ENCODE measurements around the gene CNOT1.

The CNOT1 gene

DNA sequence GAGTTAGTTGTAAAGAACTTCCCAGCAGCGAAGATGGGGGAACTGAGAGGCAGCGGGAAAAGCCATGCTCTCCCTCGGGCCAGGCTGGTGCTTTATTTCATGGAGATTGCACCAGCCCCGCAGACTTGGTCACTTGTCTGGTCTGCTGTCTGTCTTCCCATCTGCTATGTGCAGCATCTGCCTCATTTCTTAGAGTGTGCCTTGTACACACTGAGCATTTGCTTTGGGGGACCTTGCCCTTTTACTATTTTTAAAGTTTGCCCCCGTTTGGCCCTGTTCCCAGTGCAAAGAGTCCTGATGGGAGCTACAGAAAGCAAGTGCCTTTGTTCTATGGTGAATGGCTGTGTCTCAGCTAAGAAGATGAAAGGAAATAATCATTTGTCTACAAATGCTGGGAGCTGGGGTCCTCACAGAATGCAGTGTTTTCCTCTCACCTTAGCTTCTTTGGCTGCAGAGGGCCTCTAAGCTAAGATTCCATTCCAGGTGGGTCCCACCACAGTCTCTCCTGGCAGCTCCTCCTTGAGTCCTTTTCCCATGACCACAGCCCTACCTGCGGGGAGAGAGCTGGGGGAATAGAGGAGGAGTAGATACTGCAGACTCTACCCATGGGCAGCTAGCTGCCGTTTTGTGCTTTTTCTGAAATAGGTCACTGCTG is 25.1 kb upstream of the CNOT1 start:
- WGBS: 81% methylated on average over 6 of the region's 7 CpGs
- H3K9ac ChIP-seq (ENCODE audit: low read depth, low read length): no peak overlapping the region
- no peak overlapping the region for H3K27ac ChIP-seq (ENCODE audit: low read depth, low read length)
- no peak overlapping the region for H3K4me3 ChIP-seq (ENCODE audit: low read length)
- H3K9me3 ChIP-seq (ENCODE audit: insufficient read depth, low read depth, low read length): no peaks in the 10 kb centered on the region
- H3K4me1 ChIP-seq (ENCODE audit: insufficient read depth, low read length): 0 out of 2 replicates have a peak, but pooled peaks cover 2% of the 10 kb centered on the region
- H3K36me3 ChIP-seq (ENCODE audit: insufficient read depth, low read length): no peaks in the 10 kb centered on the region
- no peaks in the 10 kb centered on the region for H3K27me3 ChIP-seq (ENCODE audit: insufficient read depth, low read length)

DNA sequence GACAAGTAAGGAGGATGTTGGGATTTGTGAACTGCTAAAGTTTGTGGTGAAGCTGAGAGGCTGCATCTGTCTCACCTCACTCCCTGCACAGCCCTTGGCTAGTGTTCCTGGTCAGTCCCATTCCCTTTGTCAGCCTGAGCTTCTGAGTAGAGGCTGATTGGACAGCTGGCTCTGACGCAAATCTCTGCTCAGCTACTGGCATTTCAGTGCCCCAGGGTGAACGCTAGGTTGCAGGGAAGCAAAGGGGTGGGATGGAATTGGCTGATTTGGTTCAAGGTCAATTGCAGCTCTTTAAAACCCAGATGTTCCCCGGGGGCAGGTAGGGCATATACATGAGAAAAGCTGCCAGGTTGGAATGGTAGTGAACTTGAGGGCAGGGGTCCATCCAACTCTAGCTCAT is 23.1 kb upstream of the CNOT1 start:
- no peaks in the 10 kb centered on the region for H3K9me3 ChIP-seq (ENCODE audit: insufficient read depth, low read depth, low read length)
- H3K4me3 ChIP-seq (ENCODE audit: low read length): no peak overlapping the region
- WGBS: 17% methylated on average over 3 of the region's 3 CpGs
- H3K27ac ChIP-seq (ENCODE audit: low read depth, low read length): no peak overlapping the region
- 0 out of 2 replicates have a peak, but pooled peaks cover 2% of the 10 kb centered on the region for H3K4me1 ChIP-seq (ENCODE audit: insufficient read depth, low read length)
- no peak overlapping the region for H3K9ac ChIP-seq (ENCODE audit: low read depth, low read length)
- no peaks in the 10 kb centered on the region for H3K27me3 ChIP-seq (ENCODE audit: insufficient read depth, low read length)
- H3K36me3 ChIP-seq (ENCODE audit: insufficient read depth, low read length): no peaks in the 10 kb centered on the region

- 90% methylated on average over 3 of the region's 3 CpGs for WGBS
- Histone ChIP-seq H3K9me3 (ENCODE audit: insufficient read depth, low read depth, low read length) (no peaks in the 10 kb centered on the region), H3K27me3 (ENCODE audit: insufficient read depth, low read length) (no peaks in the 10 kb centered on the region), H3K27ac (ENCODE audit: low read depth, low read length) (no peak overlapping the region), H3K4me3 (ENCODE audit: low read length) (no peak overlapping the region), H3K36me3 (ENCODE audit: insufficient read depth, low read length) (no peaks in the 10 kb centered on the region), H3K9ac (ENCODE audit: low read depth, low read length) (no peak overlapping the region), H3K4me1 (ENCODE audit: insufficient read depth, low read length) (0 out of 2 replicates have a peak, but pooled peaks cover 2% of the 10 kb centered on the region)
These were observed 22.3 kb upstream of the CNOT1 start for GRCh38 chr16:58651965-58652348.

DNA sequence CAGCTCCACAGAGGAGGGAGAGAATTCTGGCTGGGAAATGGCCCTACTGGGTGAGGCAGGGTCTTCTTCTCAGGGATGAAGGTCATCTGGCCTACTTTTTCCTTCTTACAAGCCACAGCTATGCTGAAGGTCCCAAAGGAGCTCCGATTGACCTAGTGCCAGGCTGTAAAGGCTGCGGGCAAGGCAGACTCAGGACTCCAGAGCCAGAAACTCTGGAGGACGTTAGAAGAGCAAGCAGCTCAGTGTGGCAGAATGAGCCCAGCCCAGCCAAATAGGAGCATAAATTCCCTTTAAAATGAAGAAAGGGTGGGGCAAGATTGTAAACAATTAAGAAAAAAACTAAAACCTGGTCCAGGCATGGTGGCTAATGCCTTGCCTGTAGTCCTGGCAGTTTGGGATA is 20.1 kb upstream of the CNOT1 start:
- no peak overlapping the region for H3K9ac ChIP-seq (ENCODE audit: low read depth, low read length)
- H3K27ac ChIP-seq (ENCODE audit: low read depth, low read length): no peak overlapping the region
- H3K36me3 ChIP-seq (ENCODE audit: insufficient read depth, low read length): no peaks in the 10 kb centered on the region
- no peak overlapping the region for H3K4me3 ChIP-seq (ENCODE audit: low read length)
- H3K27me3 ChIP-seq (ENCODE audit: insufficient read depth, low read length): no peaks in the 10 kb centered on the region
- 0 out of 2 replicates have a peak, but pooled peaks cover 2% of the 10 kb centered on the region for H3K4me1 ChIP-seq (ENCODE audit: insufficient read depth, low read length)
- WGBS: 88% methylated on average over 3 of the region's 3 CpGs
- H3K9me3 ChIP-seq (ENCODE audit: insufficient read depth, low read depth, low read length): no peaks in the 10 kb centered on the region

DNA sequence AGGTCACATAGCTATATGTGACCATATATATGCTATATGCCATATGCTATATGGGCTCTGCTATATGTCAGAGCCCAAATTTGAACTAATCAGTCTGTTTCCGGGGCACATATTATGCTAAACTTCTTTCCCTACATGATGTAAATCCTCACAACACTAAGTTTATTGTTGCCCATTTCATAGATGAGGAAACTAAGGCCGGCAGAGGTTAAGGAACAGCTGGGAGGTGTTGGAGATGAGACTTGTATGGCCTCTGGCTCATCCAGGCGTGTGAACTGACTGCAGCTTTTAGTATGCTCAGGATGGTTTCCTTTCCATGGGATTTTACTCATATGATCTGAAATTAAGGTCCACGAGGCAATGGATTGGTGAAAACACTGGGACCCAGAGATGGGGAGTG is 17.5 kb upstream of the CNOT1 start:
- no peak overlapping the region for H3K4me3 ChIP-seq (ENCODE audit: low read length)
- no peaks in the 10 kb centered on the region for H3K9me3 ChIP-seq (ENCODE audit: insufficient read depth, low read depth, low read length)
- H3K27ac ChIP-seq (ENCODE audit: low read depth, low read length): no peak overlapping the region
- H3K9ac ChIP-seq (ENCODE audit: low read depth, low read length): no peak overlapping the region
- no peaks in the 10 kb centered on the region for H3K27me3 ChIP-seq (ENCODE audit: insufficient read depth, low read length)
- 91% methylated on average over 4 of the region's 4 CpGs for WGBS
- H3K4me1 ChIP-seq (ENCODE audit: insufficient read depth, low read length): no peaks in the 10 kb centered on the region
- H3K36me3 ChIP-seq (ENCODE audit: insufficient read depth, low read length): no peaks in the 10 kb centered on the region

GRCh38 chr16:58644765-58645487 is 15.3 kb upstream of the CNOT1 start:
- no peak overlapping the region for H3K4me3 ChIP-seq (ENCODE audit: low read length)
- no peaks in the 10 kb centered on the region for H3K36me3 ChIP-seq (ENCODE audit: insufficient read depth, low read length)
- H3K9ac ChIP-seq (ENCODE audit: low read depth, low read length): no peak overlapping the region
- H3K27me3 ChIP-seq (ENCODE audit: insufficient read depth, low read length): no peaks in the 10 kb centered on the region
- no peaks in the 10 kb centered on the region for H3K9me3 ChIP-seq (ENCODE audit: insufficient read depth, low read depth, low read length)
- no peak overlapping the region for H3K27ac ChIP-seq (ENCODE audit: low read depth, low read length)
- 85% methylated on average over 8 of the region's 8 CpGs for WGBS
- no peaks in the 10 kb centered on the region for H3K4me1 ChIP-seq (ENCODE audit: insufficient read depth, low read length)

DNA sequence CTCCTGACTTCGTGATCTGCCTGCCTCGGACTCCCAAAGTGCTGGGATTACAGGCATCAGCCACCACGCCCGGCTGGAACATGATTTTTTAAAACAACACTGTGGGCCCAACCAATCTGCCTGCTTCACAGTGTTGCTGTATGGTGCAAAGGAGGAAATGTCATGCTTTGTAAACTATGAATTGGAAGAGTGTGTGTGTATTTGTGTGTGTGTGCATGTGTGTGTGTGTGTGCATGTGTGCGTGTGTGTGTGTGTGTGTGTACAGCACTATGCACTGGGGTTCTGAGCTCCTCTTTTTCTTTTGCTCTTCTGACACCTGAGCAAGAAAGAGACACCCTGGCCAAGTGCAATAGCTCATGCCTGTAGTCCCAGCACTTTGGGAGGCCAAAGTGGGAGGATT is 14.5 kb upstream of the CNOT1 start:
- H3K9ac ChIP-seq (ENCODE audit: low read depth, low read length): no peak overlapping the region
- no peaks in the 10 kb centered on the region for H3K36me3 ChIP-seq (ENCODE audit: insufficient read depth, low read length)
- H3K27ac ChIP-seq (ENCODE audit: low read depth, low read length): no peak overlapping the region
- peaks cover 2% of the 10 kb centered on the region; the same call in 1 of the 2 replicates for H3K27me3 ChIP-seq (ENCODE audit: insufficient read depth, low read length)
- no peaks in the 10 kb centered on the region for H3K9me3 ChIP-seq (ENCODE audit: insufficient read depth, low read depth, low read length)
- whole genome bisulfite sequencing: 88% methylated on average over 5 of the region's 5 CpGs
- no peak overlapping the region for H3K4me3 ChIP-seq (ENCODE audit: low read length)
- no peaks in the 10 kb centered on the region for H3K4me1 ChIP-seq (ENCODE audit: insufficient read depth, low read length)

- 92% methylated on average over 5 of the region's 5 CpGs for WGBS
These were observed 11.3 kb upstream of the CNOT1 start for GRCh38 chr16:58640949-58641348.

DNA sequence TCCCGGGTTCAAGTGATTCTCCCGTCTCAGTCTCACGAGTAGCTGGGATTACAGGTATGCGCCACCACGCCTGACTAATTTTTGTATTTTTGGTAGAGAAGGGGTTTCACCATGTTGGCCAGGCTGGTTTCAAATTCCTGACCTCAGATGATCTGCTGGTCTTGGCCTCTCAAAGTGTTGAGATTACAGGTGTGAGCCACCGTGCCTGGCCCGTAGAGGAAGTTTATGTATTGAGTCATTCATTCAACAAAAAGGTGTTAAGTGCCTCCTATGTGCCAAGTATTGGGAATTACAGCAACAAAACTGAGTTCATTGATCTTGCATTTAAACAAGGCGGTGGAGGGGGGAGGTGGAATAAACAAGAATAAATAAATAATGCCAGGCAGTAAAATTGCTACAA is 10.2 kb upstream of the CNOT1 start:
- Histone ChIP-seq H3K9ac (ENCODE audit: low read depth, low read length) (no peak overlapping the region), H3K4me3 (ENCODE audit: low read length) (no peak overlapping the region), H3K27me3 (ENCODE audit: insufficient read depth, low read length) (peaks cover 2% of the 10 kb centered on the region; the same call in 1 of the 2 replicates), H3K27ac (ENCODE audit: low read depth, low read length) (no peak overlapping the region), H3K36me3 (ENCODE audit: insufficient read depth, low read length) (no peaks in the 10 kb centered on the region), H3K4me1 (ENCODE audit: insufficient read depth, low read length) (no peaks in the 10 kb centered on the region), H3K9me3 (ENCODE audit: insufficient read depth, low read depth, low read length) (no peaks in the 10 kb centered on the region)
- 96% methylated on average over 8 of the region's 8 CpGs for WGBS

More at GRCh38 chr16:58640949-58641348, 11.3 kb upstream of the CNOT1 start:
- no peaks in the 10 kb centered on the region for H3K36me3 ChIP-seq (ENCODE audit: insufficient read depth, low read length)
- no peak overlapping the region for H3K4me3 ChIP-seq (ENCODE audit: low read length)
- no peaks in the 10 kb centered on the region for H3K4me1 ChIP-seq (ENCODE audit: insufficient read depth, low read length)
- H3K27ac ChIP-seq (ENCODE audit: low read depth, low read length): no peak overlapping the region
- H3K9me3 ChIP-seq (ENCODE audit: insufficient read depth, low read depth, low read length): no peaks in the 10 kb centered on the region
- H3K9ac ChIP-seq (ENCODE audit: low read depth, low read length): no peak overlapping the region
- peaks cover 2% of the 10 kb centered on the region; the same call in 1 of the 2 replicates for H3K27me3 ChIP-seq (ENCODE audit: insufficient read depth, low read length)

DNA sequence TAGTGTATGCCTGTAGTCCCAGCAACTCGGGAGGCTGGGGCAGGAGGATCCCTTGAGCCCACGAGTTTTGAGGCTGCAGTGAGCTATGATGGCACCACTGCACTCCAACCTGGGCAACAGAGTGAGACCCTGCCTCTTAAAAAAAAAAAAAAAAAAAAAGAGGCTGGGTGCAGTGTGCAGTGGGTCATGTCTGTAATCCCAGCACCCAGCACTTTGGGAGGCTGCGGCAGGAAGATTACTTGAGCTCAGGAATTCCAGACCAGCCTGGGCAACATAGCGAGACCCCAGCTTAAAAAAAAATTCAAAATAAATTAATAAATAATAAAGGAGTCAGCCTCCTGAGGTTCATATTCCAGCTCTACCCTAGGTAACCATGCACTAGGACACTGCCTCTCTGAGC is 9.6 kb upstream of the CNOT1 start:
- WGBS: 87% methylated on average over 3 of the region's 4 CpGs
- no peaks in the 10 kb centered on the region for H3K36me3 ChIP-seq (ENCODE audit: insufficient read depth, low read length)
- peaks cover 2% of the 10 kb centered on the region; the same call in 1 of the 2 replicates for H3K27me3 ChIP-seq (ENCODE audit: insufficient read depth, low read length)
- no peaks in the 10 kb centered on the region for H3K9me3 ChIP-seq (ENCODE audit: insufficient read depth, low read depth, low read length)
- H3K27ac ChIP-seq (ENCODE audit: low read depth, low read length): no peak overlapping the region
- no peak overlapping the region for H3K4me3 ChIP-seq (ENCODE audit: low read length)
- no peak overlapping the region for H3K9ac ChIP-seq (ENCODE audit: low read depth, low read length)
- H3K4me1 ChIP-seq (ENCODE audit: insufficient read depth, low read length): no peaks in the 10 kb centered on the region

DNA sequence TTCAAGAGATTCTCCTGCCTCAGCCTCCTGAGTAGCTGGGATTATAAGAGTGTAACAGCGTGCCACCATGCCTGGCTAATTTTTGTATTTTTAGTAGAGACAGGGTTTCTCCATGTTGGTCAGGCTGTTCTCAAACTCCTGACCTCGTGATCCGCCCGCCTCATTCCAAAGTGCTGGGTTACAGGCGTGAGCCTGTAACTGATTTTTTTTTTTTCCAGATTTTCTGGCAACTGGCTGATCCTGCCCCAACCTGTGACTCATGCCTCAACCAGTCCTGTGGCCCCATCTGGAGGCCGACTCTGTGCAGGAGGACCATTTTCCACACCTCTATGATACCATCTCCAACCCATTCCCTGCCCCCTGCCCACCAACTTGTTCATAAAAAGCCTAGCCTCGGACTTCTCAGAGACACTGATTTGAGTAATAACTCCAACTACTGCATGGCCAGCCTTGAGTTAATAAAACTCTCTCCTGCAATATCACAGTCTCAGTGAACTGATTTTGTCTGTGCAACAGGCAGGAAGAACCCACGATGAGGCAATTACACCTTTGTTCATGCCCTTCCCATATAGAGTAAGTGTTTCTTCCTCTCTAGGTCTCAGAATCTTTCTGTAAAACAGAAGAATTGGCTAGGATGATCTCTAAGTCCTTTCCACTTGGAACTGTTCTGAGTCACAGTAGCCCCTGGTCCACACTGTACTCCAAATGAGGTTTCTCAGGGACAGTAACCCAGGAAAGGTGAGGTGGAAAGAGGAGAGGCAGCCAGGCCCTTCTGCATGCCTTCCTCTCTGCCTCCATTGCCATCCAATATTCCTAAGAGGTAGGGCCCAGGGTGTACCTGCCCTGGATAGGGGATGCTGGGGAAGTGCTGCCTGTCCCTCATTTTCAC is 8.8 kb upstream of the CNOT1 start:
- Histone ChIP-seq H3K36me3 (ENCODE audit: insufficient read depth, low read length) (no peaks in the 10 kb centered on the region), H3K27me3 (ENCODE audit: insufficient read depth, low read length) (peaks cover 2% of the 10 kb centered on the region; the same call in 1 of the 2 replicates), H3K27ac (ENCODE audit: low read depth, low read length) (no peak overlapping the region), H3K4me3 (ENCODE audit: low read length) (no peak overlapping the region), H3K4me1 (ENCODE audit: insufficient read depth, low read length) (no peaks in the 10 kb centered on the region), H3K9ac (ENCODE audit: low read depth, low read length) (no peak overlapping the region), H3K9me3 (ENCODE audit: insufficient read depth, low read depth, low read length) (no peaks in the 10 kb centered on the region)
- 83% methylated on average over 8 of the region's 8 CpGs for WGBS
